Fibroblast of upper back skin (primary cell): ENCODE measurements around the gene SURF4.
"Not testable (repeated sequence)": the region's sequence is repeated elsewhere in the genome, so short reads cannot be mapped to it uniquely, and the experiment has no call there.

Experiments
- DNase-seq: peaks from one replicate; pipeline ENCODE4 v3.0.0-alpha.2; 2013

SURF4 gene

DNA sequence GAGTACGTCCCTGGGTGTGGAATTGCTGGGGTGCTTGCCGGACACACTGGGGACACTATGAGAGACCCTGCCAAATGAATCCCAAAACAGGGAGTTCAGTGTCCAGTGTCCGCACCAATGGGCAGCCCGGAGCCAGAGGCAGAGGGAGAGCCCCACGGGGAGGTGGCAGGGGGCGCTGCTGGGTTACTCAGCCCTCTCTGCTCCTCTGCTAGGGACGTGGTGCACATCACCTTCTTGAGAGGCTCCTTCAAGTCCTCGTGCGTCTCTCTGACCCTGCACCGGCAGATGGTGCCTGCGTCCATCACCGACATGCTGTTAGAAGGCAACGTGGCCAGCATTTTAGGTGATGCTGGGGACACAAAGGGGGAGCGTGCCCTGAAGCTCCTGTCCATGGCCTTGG is 21.1 kb upstream of the SURF4 start:
- no peak for DNase-seq

DNA sequence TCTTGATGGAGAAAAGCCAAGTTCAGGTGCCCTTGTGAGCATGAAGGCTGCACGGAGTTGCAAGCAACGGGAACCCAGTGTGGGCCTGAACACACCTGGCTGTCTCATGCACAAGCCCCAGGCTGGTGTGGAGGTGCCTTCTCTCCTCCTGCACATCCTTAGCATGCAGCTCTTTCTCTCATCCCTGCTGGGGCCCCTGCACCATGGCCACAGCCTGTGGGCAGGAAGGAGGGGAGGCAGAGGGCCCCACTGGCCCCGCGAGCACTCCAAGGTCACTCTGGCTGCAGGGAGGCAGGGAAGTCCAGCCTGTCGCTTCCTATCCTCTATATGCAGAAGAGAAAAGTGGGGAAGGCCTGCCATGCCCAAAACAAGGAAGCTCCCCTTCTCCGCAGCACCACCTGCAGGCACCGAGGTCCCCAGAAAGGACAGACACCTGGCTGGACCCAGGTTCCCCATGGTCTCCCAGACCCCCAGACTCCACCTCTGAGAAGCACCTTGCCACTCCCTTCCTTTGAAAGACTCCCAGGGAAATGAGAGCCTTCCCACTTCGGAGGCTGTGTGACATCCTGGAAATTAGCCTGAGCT is 18.9 kb upstream of the SURF4 start:
- no peak for DNase-seq

DNA sequence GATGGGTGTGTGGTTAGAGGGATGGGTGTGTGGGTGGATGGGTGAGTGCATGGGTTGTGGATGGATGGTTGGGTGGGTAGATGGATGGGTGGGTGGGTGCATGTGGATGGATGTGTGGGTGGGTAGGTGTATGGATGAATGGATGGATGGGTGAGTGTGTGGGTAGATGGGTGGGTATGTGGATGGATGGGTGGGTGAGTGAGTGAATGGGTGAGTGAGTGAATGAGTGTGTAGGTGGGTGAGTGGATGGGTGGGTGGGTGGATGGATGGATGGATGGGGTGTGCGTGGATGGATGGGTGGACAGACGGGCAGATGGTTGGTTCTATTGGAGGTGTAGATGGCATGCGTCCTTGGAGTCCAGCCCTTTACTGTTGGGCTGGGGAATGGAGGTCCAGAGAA is 17.5 kb upstream of the SURF4 start:
- DNase-seq: no peak

DNA sequence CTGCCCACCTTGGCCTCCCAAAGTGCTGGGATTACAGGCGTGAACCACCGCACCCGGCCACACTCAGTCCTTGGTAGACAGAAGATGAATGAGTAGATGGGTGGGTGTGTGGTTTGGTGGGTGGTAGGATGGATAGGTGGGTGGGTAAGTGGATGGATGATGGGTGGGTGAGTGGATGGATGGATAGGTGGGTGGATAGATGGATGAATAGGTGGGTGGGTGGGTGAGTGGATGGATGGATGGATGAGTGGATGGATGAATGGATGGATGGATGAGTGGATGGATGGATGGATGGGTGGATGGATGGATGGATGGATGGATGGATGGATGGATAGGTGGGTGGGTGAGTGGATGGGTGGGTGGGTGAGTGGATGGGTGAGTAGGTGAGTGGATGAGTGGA is 16.4 kb upstream of the SURF4 start:
- not testable (repeated sequence) for DNase-seq

DNA sequence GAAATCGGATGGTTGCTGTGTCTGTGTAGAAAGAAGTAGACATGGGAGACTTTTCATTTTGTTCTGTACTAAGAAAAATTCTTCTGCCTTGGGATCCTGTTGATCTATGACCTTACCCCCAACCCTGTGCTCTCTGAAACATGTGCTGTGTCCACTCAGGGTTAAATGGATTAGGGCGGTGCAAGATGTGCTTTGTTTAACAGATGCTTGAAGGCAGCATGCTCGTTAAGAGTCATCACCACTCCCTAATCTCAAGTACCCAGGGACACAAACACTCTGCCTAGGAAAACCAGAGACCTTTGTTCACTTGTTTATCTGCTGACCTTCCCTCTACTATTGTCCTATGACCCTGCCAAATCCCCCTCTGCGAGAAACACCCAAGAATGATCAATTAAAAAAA is 15.6 kb upstream of the SURF4 start:
- DNase-seq: not testable (repeated sequence)

DNA sequence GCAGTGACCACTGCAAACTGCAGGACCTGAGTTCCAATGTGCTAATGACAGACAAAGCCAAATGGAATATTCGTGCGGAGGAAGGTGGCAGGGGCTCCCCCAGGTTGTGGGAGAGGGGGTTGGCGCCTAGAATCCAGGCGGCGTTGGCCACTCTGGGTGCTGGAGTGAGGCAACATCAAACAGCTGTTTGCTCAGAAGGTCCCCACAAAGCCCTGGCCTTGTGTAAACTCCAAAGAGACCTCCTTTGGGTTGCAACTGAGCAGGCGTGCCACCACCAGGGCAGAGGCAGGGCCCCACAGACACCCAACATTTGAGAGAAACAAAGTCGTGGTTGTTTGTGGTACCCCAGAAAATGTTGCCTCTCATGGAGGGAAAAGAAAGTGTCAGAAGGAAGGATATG is 14.9 kb upstream of the SURF4 start:
- DNase-seq: no peak

DNA sequence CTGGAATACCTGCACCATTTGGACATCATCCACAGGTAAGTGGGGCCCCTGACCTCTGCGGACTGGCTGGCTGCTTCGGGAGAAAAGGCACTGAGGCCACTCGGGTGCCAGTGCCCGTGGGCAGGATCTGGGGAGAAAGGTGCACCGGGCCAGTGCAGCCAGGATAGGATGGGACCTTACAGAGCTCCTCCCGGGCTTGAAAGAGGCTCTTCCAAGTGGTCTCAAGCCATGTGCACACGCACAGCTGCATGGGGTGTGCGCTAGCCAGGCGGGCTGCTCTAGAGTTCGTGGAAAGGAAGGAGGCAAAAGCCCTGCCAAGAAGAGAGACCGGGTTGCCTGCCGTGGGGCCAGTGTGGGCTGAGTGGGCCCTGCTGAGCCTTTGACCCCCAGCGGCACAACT is 13.7 kb upstream of the SURF4 start:
- DNase-seq: no peak

DNA sequence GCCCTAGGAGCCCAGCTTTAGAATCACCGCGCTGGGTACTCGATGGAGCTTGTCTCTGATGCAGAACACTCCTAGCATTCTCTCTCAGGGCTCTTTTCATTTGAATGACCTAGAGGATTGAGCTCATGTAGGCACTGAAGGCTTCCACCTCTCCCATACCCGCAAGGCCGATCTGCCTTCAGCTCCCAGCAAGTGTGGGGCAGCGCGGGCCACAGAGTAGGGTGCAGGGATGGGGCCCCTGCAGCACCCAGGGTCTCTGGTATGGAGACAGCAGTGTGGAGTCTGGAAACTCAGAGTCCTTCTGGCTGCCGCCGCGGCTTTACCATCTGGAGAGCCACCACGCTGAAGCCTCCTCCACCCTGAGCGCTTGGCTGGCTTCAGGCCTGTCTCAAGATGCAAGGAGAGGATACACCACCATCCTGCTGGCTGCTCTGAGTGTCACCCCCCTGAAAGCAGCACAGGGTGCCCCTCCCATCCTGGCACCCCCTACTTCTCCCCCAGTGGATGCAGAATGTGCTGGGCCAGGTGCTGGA is 13.2 kb upstream of the SURF4 start:
- DNase-seq: no peak

DNA sequence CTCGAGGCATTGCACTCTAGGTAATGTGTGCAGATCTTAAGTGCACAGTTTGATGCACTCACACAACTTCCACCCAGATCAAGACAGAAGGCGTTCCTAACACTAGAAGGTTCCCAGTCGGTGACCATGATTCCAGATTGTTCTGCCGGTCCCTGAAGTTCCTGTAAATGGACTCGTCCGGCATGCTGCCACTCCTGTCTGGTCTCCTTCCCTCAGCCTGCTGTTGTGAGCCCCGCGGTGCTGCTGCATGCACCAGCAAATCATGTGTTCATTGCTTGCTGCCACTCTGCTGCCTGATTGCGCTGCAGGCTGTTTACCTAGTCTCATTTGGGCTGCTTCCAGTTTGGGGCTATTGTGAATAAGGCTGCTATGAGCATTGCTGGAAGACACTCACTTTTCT is 11.8 kb upstream of the SURF4 start:
- no peak for DNase-seq

DNA sequence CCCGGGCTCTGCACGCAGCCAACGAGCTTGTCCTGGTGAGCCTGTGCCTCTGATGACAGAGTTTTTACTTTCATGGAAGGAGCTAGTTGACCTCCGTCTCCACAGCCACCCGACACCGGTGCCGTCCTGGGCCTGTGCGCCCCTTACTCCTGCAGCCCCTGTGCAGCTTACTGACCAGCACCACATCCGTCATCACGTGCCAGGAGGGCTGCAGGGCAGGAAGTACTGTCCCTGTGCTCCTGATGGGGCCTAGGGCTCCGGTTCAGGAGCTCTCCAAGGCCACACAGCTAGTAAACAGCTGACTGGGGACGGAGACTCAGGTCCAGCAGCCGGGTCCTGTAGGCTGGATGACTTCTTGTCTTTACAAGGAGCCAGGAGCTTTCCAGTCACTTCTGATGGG is 10.5 kb upstream of the SURF4 start:
- DNase-seq: no peak

DNA sequence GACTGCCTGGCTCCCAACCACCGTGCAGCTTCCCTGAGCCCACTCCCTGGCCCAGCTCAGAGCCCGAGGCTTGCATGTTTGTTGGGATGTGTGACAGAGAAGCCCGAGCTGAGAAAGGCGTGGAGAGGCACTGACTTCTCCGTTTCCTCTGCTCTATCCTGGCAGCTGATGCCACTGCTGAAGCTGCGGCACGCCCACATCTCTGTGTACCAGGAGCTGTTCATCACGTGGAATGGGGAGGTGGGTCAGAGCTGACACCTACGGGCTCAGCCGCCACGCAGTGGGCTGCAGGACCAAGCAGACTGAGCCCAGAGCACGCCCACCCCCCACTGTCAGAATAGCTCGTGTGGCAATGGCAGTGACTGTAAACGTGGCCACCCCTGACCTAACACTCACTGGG is 9.6 kb upstream of the SURF4 start:
- DNase-seq: no peak

DNA sequence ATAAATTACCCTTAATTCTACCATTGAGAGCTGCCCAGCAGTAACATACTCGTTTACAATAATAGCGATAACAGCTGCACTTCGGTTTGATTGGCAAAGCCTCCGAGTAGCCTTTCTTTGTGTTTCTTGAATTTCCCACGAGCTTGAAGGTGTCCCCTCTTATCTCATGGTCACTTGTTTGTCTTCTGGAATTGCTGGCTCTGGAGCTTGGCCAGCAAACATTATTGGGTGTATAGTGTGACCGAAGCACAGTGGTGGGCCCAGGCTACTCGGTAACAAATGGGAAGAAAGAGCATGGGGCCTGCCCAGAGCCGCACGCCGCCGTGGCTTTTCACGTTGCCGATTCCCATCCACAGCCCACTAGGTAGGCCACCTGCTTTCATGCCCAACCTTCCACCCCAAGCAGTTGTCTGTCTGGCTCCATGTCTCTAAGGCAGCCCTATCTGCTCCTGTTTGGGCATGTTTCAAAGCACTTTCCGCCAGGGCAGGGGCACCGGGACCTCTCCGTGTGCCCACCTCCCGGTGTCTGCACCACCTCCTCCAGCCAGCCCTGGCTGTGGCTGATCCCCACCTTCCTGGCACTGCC is 9.0 kb upstream of the SURF4 start:
- DNase-seq: no peak

DNA sequence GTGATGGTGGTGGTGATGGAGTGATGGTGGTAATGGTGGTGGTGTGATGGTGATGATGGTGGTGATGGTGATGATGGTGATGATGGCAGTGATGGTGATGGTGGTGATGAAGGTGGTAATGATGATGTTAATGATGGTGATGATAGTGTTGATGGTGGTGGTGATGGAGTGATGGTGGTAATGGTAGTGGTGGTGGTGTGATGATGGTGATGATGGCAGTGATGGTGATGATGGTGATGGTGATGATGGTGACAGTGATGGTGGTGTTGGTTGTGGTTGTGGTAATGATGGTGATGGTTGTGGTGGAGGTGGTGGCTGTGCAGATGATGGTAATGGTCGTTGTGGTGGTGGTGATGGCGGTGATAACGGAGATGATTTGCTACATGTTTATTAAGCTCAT is 7.6 kb upstream of the SURF4 start:
- no peak for DNase-seq

DNA sequence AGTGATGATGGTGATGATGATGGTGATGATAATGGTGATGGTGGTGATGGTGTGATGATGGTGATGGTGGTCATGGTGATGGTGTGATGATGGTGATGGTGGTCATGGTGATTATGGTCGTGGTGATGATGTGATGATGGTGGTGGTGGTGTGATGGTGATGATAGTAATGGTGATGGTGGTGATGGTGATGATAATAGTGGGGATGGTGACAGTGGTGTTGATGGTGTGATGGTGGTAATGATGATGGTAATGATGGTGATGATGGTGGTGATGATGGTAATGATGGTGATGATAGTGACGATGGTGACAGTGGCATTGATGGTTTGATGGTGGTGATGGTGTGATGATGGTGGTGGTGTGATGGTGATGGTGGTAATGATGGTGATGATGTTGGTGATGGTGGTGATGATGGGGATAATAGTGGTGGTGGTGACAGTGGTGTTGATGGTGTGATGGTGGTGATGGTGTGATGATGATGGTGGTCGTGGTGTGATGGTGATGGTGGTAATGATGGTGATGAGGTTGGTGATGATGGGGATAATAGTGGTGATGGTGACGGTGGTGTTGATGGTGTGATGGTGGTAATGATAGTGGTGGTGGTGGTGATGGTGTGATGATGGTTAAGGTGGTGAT is 6.8 kb upstream of the SURF4 start:
- DNase-seq: no peak

DNA sequence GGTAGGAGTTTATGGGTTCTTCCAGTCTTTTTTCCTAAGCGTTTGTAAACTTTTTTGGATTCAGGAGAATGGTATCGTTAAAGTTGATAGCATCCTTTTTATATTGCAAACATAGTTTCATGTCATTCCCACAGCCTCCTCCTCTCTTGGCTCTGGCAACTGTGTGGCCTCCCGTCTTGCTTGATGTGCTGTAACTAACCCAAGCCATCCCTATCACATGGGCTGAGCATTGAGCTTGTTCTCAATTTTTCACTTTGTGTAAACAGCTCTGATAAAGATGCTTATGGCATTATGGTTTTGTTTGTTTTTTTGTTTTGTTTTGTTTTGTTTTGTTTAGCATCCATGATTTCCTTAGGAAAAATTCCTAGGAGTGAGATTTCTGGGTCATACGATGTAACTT is 4.9 kb upstream of the SURF4 start:
- DNase-seq: no peak

DNA sequence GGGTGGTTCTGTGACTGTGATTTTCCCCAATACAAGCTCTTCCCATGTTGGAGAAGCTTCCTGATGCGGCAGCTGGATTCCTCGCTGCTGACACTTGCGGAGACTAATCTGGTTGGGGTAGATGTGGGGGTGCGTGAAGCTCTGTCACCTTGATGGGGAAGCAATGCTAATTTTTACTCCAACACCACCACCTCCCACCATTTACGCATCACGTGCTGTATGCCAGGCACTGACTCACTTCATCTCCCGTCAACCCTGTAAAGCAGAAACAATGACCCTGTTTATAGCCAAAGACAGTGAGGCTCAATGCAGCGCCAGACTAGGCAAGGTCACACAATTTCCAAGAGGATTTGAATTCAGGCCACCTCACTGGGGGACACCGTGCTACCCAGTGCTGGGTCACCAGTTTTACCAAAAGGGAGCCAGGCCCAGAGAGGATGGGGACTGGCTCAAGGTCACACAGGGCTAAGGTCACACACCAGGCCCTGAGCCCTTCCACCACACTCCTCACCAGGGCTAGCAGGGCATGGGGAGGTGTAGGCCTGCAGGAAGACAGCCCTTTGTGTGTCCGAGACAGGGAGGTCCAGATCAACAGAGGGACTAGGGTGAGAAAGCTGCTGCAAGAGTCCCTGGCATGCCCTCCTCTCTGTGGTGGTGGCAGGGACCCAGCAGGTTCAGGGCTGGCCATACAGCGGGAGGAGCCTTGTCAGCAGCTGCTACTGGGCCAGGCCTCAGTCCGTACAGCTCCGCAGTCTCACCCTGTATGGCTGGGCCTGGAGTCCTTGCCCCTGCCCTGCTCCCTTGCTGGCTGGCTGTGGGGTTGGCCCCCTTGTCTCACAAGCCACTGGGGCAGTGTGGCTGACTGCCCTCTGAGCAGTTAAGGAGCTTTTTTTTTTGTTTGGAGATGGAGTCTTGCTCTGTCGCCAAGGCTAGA is 3.6 kb upstream of the SURF4 start:
- DNase-seq: no peak

DNA sequence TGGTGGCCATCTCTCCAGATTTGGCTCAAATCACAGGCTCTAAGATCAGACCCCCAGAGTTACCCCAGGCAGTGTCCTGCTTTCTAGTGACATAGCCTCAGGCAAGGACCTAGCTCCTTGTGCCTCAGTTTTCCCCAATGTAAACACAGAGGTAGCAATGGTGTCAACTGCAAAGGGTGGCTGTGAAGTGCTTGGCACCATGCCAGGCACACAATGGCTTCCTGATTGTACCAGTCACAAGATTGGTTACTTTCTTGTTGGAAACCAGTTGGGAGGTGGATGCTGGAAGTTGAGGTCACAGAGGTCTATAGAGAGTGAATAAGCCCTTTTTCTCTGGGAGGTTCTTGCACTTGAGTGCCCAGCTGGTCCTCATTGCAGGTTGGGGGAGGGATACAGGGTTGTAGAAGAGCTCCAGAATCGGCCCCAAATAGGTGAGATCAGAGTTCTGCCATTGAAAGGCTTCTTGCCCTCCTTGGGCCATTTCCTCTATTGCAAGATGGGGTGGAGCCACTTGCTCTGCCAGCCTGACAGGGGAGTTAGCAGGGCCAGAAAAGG is 2.6 kb upstream of the SURF4 start:
- DNase-seq: no peak

DNA sequence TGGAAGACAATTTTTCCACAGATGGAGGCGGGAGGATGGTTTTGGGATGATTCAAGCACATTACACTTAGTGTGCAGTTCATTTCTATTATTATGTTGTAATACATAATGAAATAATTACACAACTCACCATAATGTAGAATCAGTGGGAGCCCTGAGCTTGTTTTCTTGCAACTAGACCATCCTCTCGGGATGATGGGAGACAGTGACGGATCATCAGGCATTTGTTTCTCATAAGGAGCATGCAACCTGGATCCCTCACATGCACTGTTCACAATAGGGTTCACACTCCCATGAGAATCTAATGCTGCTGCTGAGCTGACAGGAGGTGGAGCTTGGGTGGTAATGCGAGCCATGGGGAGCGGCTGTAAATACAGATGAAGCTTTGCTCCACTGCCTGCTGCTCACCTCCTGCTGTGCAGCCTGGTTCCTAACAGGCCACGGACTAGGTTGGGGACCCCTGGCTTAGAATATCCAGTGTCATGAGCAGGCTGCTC is 1.9 kb upstream of the SURF4 start:
- peak; percentile 65 for DNase-seq

DNA sequence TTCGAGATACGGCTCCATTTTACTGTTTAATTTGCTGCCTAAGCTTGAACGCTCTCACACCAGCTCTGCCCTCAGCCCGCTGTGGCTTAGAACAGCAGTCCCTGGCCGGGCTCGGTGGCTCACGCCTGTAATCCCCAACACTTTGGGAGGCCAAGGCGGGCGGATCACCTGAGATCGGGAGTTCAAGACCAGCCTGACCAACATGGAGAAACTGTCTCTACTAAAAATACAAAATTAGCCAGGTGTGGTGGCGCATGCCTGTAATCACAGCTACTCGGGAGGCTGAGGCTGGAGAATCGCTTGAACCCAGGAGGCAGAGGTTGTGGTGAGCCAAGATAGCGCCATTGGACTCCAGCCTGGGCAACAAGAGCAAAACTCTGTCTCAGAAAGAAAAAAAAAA is 1.4 kb upstream of the SURF4 start:
- not testable (repeated sequence) for DNase-seq

DNA sequence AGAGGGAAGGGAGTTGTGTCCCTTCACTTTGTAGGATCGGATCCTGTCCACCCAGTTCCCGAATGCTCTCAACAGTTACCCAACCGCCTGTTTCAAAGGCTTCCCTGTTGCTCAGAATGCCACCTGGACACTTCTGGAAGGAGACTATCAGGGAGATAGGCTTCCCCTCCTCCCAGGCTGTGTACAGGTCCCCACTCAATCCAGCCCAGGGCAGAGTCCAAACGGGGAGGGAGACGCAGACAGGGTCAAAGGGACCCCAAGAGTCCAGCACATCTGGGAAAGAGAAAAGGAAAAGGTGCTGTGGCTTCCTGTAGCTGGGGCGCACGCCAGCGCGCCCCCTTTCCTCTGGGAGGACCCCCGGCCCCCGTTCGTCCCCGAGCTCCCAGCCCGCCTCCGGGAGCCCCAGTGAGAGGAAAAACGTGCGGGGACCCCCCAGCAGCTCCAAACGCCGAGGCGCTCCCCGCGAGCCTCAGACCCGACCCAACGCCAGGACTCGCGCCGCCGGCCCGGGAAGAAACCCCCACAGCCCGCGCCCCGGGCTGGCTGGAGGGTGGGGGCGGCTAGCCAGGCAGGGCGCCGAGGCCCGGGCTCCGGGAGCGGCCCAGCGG is 640 bp downstream of the SURF4 start:
- DNase-seq: peak; percentile 44

DNA sequence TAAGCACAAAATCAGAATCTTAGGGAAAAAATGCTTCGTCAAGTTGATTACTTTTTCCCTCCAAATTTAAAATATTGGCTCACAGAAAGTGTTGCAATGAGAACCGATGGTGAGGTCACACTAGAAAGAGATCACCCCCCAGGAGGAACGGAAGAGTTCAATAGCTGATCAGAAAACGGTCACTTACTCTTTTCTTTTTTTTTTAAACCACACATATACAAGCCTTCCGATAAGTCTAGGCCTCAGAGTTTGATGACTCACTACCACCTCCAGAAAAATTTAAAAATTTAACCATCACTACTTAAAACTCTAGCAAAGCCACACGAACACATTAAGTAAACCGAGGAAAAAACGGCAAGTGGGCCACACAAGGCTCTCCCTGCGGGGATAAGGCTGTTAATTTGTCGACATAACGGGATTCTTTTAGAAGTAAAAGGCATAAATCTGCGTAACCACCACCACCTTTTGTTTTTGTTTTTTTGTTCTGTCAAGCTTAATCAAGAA is 1.2 kb downstream of the SURF4 start:
- peak; percentile 51 for DNase-seq

DNA sequence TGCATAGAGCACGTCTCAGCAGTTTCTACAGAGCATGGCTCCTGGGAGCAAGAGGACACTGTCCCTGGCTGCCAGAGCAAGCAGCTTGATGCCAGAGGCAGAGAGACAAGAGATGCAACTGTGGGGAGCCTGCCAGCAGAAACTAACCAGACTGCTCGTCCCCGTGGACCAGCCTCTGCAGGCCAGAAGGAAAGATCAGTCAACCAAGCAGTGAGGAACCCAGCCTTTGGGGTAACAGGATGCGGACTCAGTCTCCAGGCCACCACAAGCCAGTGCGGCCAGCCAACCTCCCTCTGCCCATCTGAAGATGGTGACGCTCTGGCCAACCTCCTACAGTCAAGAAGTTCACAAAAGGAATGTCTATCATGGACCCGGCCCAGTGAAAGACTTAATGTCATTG is 3.7 kb downstream of the SURF4 start:
- DNase-seq: no peak
